Measurements from ENCODE around the gene ZNF594. TPM values are rescaled to one million over a fixed set of nuclear protein-coding genes. Genes with fewer than 3 reads are reported as not detected.
"Not testable (repeated sequence)": the region's sequence is repeated elsewhere in the genome, so short reads cannot be mapped to it uniquely, and the experiment has no call there.

Gene ZNF594
- total and polyA plus RNA-seq, 2 of the 13 experiments (the other 11 are each of a cell fraction or from before 2014, with no cell fraction given): 2.9 to 9.6 TPM

- H3K4me2 ChIP-seq (ENCODE audit: low read depth, low read length); H3K79me2 ChIP-seq (ENCODE audit: insufficient read depth, low read length); ATAC-seq; BruUV-seq (replicated peaks); DNase-seq (ENCODE audit: low spot score); H3K9me3 ChIP-seq (ENCODE audit: low read length); POLR2A ChIA-PET; H3K27me3 ChIP-seq (ENCODE audit: control insufficient read depth in 1 of 2, insufficient read depth in 2 of 2, low read length in 2 of 2); intact Hi-C loops (cut with micrococcal nuclease; ENCODE audit: unreplicated experiment); H3K36me3 ChIP-seq (replicated peaks in 1 of 2; ENCODE audit: control insufficient read depth in 1 of 2, insufficient read depth in 2 of 2, low read length in 2 of 2); H3K4me1 ChIP-seq (ENCODE audit: insufficient read depth, low read length); FAIRE-seq; CTCF ChIA-PET (ENCODE audit: low intra/inter-chr PET ratio, low total read pairs); H3K4me3 ChIP-seq (replicated peaks in 1 of 3; ENCODE audit: insufficient read depth in 1 of 3, low read depth in 2 of 3, low read length in 3 of 3); H3K27ac ChIP-seq (ENCODE audit: extremely low read length, insufficient read depth, low read length); H3K9ac ChIP-seq (ENCODE audit: insufficient read depth, low read depth, low read length); in situ Hi-C loops (cut with HindIII; ENCODE audit: extremely low pct_ligation_motif_present, low pct_unique_long_range_greater_than_20kb); H4K20me1 ChIP-seq (ENCODE audit: insufficient read depth, low read length); H2AFZ ChIP-seq (ENCODE audit: low read length): not testable (repeated sequence)
- WGBS (ENCODE audit: low lambda C conversion rate): 47% methylated on average over 3 of the region's 18 CpGs
These were observed 48.8 kb downstream of the ZNF594 start for GRCh38 chr17:5142877-5143276.

- Histone ChIP-seq H3K9ac (ENCODE audit: insufficient read depth, low read depth, low read length) (no peak overlapping the region), H3K4me2 (ENCODE audit: low read depth, low read length) (no peak overlapping the region), H3K4me1 (ENCODE audit: insufficient read depth, low read length) (peaks cover 20% of the 10 kb centered on the region), H4K20me1 (ENCODE audit: insufficient read depth, low read length) (no peaks in the 10 kb centered on the region), H3K27me3 (ENCODE audit: control insufficient read depth in 1 of 2, insufficient read depth in 2 of 2, low read length in 2 of 2) (peaks cover 0 to 6% of the 10 kb centered on the region in 2 experiments; a peak in 2 of 5 replicates), H2AFZ (ENCODE audit: low read length) (no peak overlapping the region), H3K79me2 (ENCODE audit: insufficient read depth, low read length) (no peaks in the 10 kb centered on the region), H3K36me3 (replicated peaks in 1 of 2; ENCODE audit: control insufficient read depth in 1 of 2, insufficient read depth in 2 of 2, low read length in 2 of 2) (no peaks in the 10 kb centered on the region), H3K9me3 (ENCODE audit: low read length) (no peaks in the 10 kb centered on the region), H3K27ac (ENCODE audit: extremely low read length, insufficient read depth, low read length) (no peak overlapping the region), H3K4me3 (replicated peaks in 1 of 3; ENCODE audit: insufficient read depth in 1 of 3, low read depth in 2 of 3, low read length in 3 of 3) (no peak overlapping the region)
- ATAC-seq: no peak
- DNase-seq (ENCODE audit: low spot score): no peak
- BruUV-seq (replicated peaks): no TSS peak
- ChIA-PET POLR2A (no interaction called here), CTCF (ENCODE audit: low intra/inter-chr PET ratio, low total read pairs) (no interaction called here)
- no peak for TF ChIP-seq ZNF34 (CRISPR knock-in tag; IDR thresholded peaks at IDR 0.05; ENCODE audit: borderline replicate concordance)
- TF ChIP-seq BHLHE40 (IDR thresholded peaks at IDR 0.05; ENCODE audit: low read length): no peak
- no peak for TF ChIP-seq DNMT1 (CRISPR knock-in tag; IDR thresholded peaks at IDR 0.05)
- TF ChIP-seq MYPOP (CRISPR knock-in tag; IDR thresholded peaks at IDR 0.05): no peak
- TF ChIP-seq HES4 (CRISPR knock-in tag; IDR thresholded peaks at IDR 0.05; ENCODE audit: borderline replicate concordance): no peak
- TF ChIP-seq HOXA7 (CRISPR knock-in tag; IDR thresholded peaks at IDR 0.05): no peak
- TF ChIP-seq E2F5 (CRISPR knock-in tag; conservative IDR thresholded peaks at IDR 0.05): no peak
- TF ChIP-seq ZSCAN21 (CRISPR knock-in tag; IDR thresholded peaks at IDR 0.05; ENCODE audit: borderline replicate concordance): no peak
- TF ChIP-seq PBX3 (CRISPR knock-in tag; IDR thresholded peaks at IDR 0.05; ENCODE audit: borderline replicate concordance): no peak
- TF ChIP-seq ZNF772 (CRISPR knock-in tag; IDR thresholded peaks at IDR 0.05): no peak
- TF ChIP-seq HOXD1 (CRISPR knock-in tag; IDR thresholded peaks at IDR 0.05): no peak
- WGBS (ENCODE audit: low lambda C conversion rate): 36% methylated on average over 5 of the region's 5 CpGs
- intact Hi-C loops (cut with micrococcal nuclease; ENCODE audit: unreplicated experiment): no loop called here
- in situ Hi-C loops (cut with HindIII; ENCODE audit: extremely low pct_ligation_motif_present, low pct_unique_long_range_greater_than_20kb): no loop called here
- no peak for FAIRE-seq
These were observed 52.3 kb downstream of the ZNF594 start for GRCh38 chr17:5139458-5139732.
